GM23248 (cell line): Measurements from ENCODE around the gene CRISPLD2. TPM values are rescaled to one million over a fixed set of nuclear protein-coding genes. Genes with fewer than 3 reads are reported as not detected.

Experiments used
- DNase-seq: peaks from one replicate; pipeline ENCODE4 v3.0.0-alpha.2; 2015
- H2AFZ ChIP-seq: fragments of 200-600 bp; sonication (generic); 2 replicates; pipeline ENCODE4 v1.6.1; 2016; ENCODE audit warnings: antibody characterized with exemption
- H3F3A ChIP-seq: fragments of 200-600 bp; sonication (generic); 2 replicates; pipeline ENCODE4 v1.6.1; 2016; ENCODE audit warnings: mild to moderate bottlenecking, antibody characterized with exemption, mixed run types; ENCODE audit not compliant: insufficient read depth
- H3K27ac ChIP-seq: fragments of 200-600 bp; sonication (generic); 2 replicates; pipeline ENCODE4 v1.5.1; 2016; ENCODE audit warnings: mild to moderate bottlenecking
- H3K27me3 ChIP-seq: fragments of 200-600 bp; sonication (generic); replicated peaks from 2 replicates; pipeline ENCODE4 v1.6.1; 2016; ENCODE audit warnings: mild to moderate bottlenecking; ENCODE audit not compliant: insufficient read depth
- H3K36me3 ChIP-seq: fragments of 200-600 bp; sonication (generic); 2 replicates; pipeline ENCODE4 v1.6.1; 2016; ENCODE audit warnings: low read depth, mild to moderate bottlenecking
- H3K4me1 ChIP-seq: fragments of 200-600 bp; sonication (generic); 2 replicates; pipeline ENCODE4 v1.6.1; 2016; ENCODE audit warnings: mild to moderate bottlenecking; ENCODE audit not compliant: insufficient read depth
- H3K4me2 ChIP-seq: fragments of 200-600 bp; sonication (generic); one replicate; pipeline ENCODE4 v1.6.1; 2016; ENCODE audit warnings: mild to moderate bottlenecking; ENCODE audit not compliant: unreplicated experiment
- H3K4me3 ChIP-seq: fragments of 200-600 bp; sonication (generic); 2 replicates; pipeline ENCODE4 v1.5.1; 2016; ENCODE audit warnings: mild to moderate bottlenecking
- H3K79me2 ChIP-seq: fragments of 200-600 bp; sonication (generic); 2 replicates; pipeline ENCODE4 v1.6.1; 2016; ENCODE audit warnings: mild to moderate bottlenecking; ENCODE audit not compliant: insufficient read depth
- H3K9ac ChIP-seq: fragments of 200-600 bp; sonication (generic); 2 replicates; pipeline ENCODE4 v1.6.1; 2016; ENCODE audit warnings: mild to moderate bottlenecking
- H3K9me2 ChIP-seq: fragments of 200-600 bp; sonication (generic); 2 replicates; pipeline ENCODE4 v1.6.1; 2016; ENCODE audit warnings: mixed run types, mild to moderate bottlenecking, moderate library complexity; ENCODE audit not compliant: insufficient read depth
- H3K9me3 ChIP-seq: fragments of 200-600 bp; sonication (generic); one replicate; pipeline ENCODE4 v1.6.1; 2017; ENCODE audit warnings: low read depth
- H4K20me1 ChIP-seq: fragments of 200-600 bp; sonication (generic); 2 replicates; pipeline ENCODE4 v1.6.0; 2016; ENCODE audit not compliant: insufficient read depth
- EZH2 ChIP-seq: fragments of 200-600 bp; sonication (generic); IDR thresholded peaks from 2 replicates; pipeline ENCODE4 v1.6.1; 2018; ENCODE audit warnings: antibody characterized with exemption, mild to moderate bottlenecking; ENCODE audit not compliant: insufficient read depth, poor library complexity, severe bottlenecking
- EZH2phosphoT487 ChIP-seq: fragments of 200-600 bp; sonication (generic); IDR thresholded peaks from 2 replicates; pipeline ENCODE4 v1.6.1; 2018; ENCODE audit warnings: antibody characterized with exemption, moderate library complexity, mild to moderate bottlenecking, low read depth; ENCODE audit not compliant: insufficient read depth
- WGBS, 2 experiments: methylation state at CpG; one replicate each; pipeline ENCODE4 v1.1.6; 2015 to 2017; ENCODE audit warnings: low lambda C conversion rate in 2 of 2, low coverage in 1 of 2; ENCODE audit errors: missing lambda C conversion rate in 2 of 2; 5-methylcytosine and 5-hydroxymethylcytosine counted together
- in situ Hi-C: fragments of 300-500 bp; cut with MboI; formaldehyde crosslinking; loops from 2 replicates; pipeline ENCODE4 v1.15.0; 2020
- polyA plus RNA-seq: library from polyadenylated mRNA; unstranded; fragments of >200 nt; fragmentation: Nextera tagmentation; extraction: Ambion mirVana; gene quantifications from 2 replicates; pipeline ENCODE4 v1.2.1, GENCODE V29; 2016
- total RNA-seq: library from RNA; depleted of rRNA; stranded (reverse); fragments of >200 nt; shearing (Covaris generic); gene quantifications from 2 replicates; pipeline ENCODE4 v1.2.3, GENCODE V29; 2014

CRISPLD2 gene
- total and polyA plus RNA-seq, 2 experiments from 2014 or later = 21.5 to 36.3 TPM

DNA sequence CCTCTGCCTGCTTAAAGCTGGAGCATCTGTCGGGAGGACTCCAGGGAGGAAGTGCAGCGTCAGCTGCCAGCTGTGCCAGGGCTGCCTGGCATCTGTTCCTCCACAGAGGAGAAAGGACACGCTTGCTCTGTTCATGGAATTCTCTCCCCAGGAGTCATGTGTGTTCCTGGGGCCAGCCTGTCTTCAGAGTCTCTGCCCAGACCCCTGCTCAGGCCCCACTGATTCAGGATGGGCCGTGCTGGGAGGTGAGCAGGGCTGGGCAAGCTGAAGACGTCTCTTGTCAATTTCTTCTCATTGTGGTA lies 24.2 kb downstream of the CRISPLD2 start:
- Histone ChIP-seq H3K9ac (no peak overlapping the region), H3F3A (no peaks in the 10 kb centered on the region), H3K4me2 (no peak overlapping the region), H3K9me2 (no peaks in the 10 kb centered on the region), H3K79me2 (no peaks in the 10 kb centered on the region), H4K20me1 (no peaks in the 10 kb centered on the region), H3K4me1 (peaks cover 4% of the 10 kb centered on the region), H3K4me3 (no peak overlapping the region), H3K27me3 (no peaks in the 10 kb centered on the region), H2AFZ (no peak overlapping the region), H3K36me3 (peaks cover 4% of the 10 kb centered on the region; the same call in 1 of the 2 replicates), H3K9me3 (no peaks in the 10 kb centered on the region), H3K27ac (no peak overlapping the region)
- no peak for DNase-seq
- 69 to 71% methylated on average over 5 of the region's 5 CpGs for WGBS, 2 experiments
- TF ChIP-seq EZH2phosphoT487 = no peak
- TF ChIP-seq EZH2 = no peak
- in situ Hi-C loops = no loop called here

DNA sequence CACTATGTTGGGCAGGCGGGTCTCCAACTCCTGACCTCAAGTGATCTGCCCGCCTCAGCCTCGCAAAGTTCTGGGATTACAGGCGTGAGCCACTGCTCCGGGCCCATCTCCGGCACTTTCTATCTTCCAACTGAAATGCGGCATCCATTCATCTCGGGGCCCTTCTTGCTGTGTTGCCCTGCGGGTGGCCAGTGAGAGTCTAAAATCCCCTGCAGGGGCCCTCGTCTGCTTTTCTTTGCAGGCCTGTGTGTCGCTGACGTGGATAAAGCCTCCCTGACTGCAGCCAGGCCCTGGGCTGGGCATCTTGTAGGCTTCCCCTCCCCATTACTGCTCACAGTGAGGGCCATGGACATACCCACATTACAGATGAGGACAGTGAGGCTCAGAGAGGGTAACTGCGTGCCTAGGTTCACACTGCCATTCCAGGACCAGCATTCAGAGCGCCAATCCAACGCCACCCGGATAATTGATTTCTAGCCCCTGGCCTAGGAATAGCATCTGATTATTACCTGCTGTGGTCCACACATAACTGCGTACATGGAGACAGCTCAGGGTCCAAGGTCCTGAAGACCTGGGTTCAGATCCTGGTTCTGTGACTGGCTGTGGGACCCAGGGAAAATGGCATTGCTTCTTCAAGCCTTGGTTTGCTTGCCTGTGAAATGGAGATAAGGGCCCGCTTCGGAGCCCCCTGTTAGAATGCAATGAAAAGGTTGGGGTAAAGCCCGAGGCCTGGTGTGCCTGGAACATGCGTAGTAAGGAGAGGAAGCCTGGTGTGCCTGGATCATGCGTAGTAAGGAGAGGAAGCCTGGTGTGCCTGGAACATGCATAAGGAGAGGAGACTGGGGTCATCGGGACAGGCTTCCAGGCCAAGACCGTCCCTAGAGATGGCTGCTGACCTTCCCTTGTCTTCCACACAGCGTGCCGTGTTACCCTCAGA lies 25.0 kb downstream of the CRISPLD2 start:
- TF ChIP-seq EZH2 (no peak), EZH2phosphoT487 (no peak)
- in situ Hi-C loops = no loop called here
- no peak for DNase-seq
- Histone ChIP-seq H3K9me2 (no peaks in the 10 kb centered on the region), H3K4me2 (no peak overlapping the region), H4K20me1 (no peaks in the 10 kb centered on the region), H3K36me3 (peaks cover 4% of the 10 kb centered on the region; the same call in 1 of the 2 replicates), H3F3A (no peaks in the 10 kb centered on the region), H3K9ac (no peak overlapping the region), H3K79me2 (no peaks in the 10 kb centered on the region), H3K27ac (no peak overlapping the region), H3K9me3 (no peaks in the 10 kb centered on the region), H3K27me3 (no peaks in the 10 kb centered on the region), H3K4me3 (no peak overlapping the region), H3K4me1 (peaks cover 4% of the 10 kb centered on the region), H2AFZ (no peak overlapping the region)
- 96% methylated on average over 26 of the region's 26 CpGs for WGBS, 2 experiments

- no peaks in the 10 kb centered on the region for H3K27me3 ChIP-seq
- H2AFZ ChIP-seq = no peak overlapping the region
- TF ChIP-seq EZH2 (no peak), EZH2phosphoT487 (no peak)
- in situ Hi-C loops = no loop called here
- no peak for DNase-seq
- H3K9me2 ChIP-seq = no peaks in the 10 kb centered on the region
- no peaks in the 10 kb centered on the region for H3K4me1 ChIP-seq
- no peaks in the 10 kb centered on the region for H4K20me1 ChIP-seq
- H3K9me3 ChIP-seq = no peaks in the 10 kb centered on the region
- H3K4me3 ChIP-seq = no peak overlapping the region
- H3K9ac ChIP-seq = no peak overlapping the region
- peaks cover 4% of the 10 kb centered on the region; the same call in 1 of the 2 replicates for H3K36me3 ChIP-seq
- H3K79me2 ChIP-seq = no peaks in the 10 kb centered on the region
- 89 to 91% methylated on average over 13 to 14 of the region's 14 CpGs for WGBS, 2 experiments
- peaks cover 3% of the 10 kb centered on the region; the same call in 1 of the 2 replicates for H3F3A ChIP-seq
- no peak overlapping the region for H3K4me2 ChIP-seq
- no peak overlapping the region for H3K27ac ChIP-seq
Measured at GRCh38 chr16:84845496-84846002, 25.8 kb downstream of the CRISPLD2 start.

GRCh38 chr16:84847564-84848355 lies 28.0 kb downstream of the CRISPLD2 start:
- no peaks in the 10 kb centered on the region for H3K9me2 ChIP-seq
- no peak overlapping the region for H2AFZ ChIP-seq
- H3K36me3 ChIP-seq = peaks cover 4% of the 10 kb centered on the region; the same call in 1 of the 2 replicates
- H3K27ac ChIP-seq = no peak overlapping the region
- H3F3A ChIP-seq = peaks cover 7% of the 10 kb centered on the region; the same call in 1 of the 2 replicates
- no peak overlapping the region for H3K9ac ChIP-seq
- no peaks in the 10 kb centered on the region for H3K79me2 ChIP-seq
- WGBS, 2 experiments = 88 to 90% methylated on average over 22 to 23 of the region's 23 CpGs
- no peaks in the 10 kb centered on the region for H3K9me3 ChIP-seq
- in situ Hi-C loops = no loop called here
- TF ChIP-seq EZH2 = no peak
- no peak for TF ChIP-seq EZH2phosphoT487
- H3K27me3 ChIP-seq = no peaks in the 10 kb centered on the region
- no peak for DNase-seq
- H3K4me2 ChIP-seq = no peak overlapping the region
- no peaks in the 10 kb centered on the region for H4K20me1 ChIP-seq
- H3K4me3 ChIP-seq = no peak overlapping the region
- H3K4me1 ChIP-seq = 0 out of 2 replicates have a peak, but pooled peaks cover 8% of the 10 kb centered on the region
